Measurements from ENCODE around the gene USP13. TPM values are rescaled to one million over a fixed set of nuclear protein-coding genes. Genes with fewer than 3 reads are reported as not detected.

The USP13 gene
- total RNA-seq, 6 experiments from 2014 or later: 17.1 to 25.0 (median 21.5) TPM

DNA sequence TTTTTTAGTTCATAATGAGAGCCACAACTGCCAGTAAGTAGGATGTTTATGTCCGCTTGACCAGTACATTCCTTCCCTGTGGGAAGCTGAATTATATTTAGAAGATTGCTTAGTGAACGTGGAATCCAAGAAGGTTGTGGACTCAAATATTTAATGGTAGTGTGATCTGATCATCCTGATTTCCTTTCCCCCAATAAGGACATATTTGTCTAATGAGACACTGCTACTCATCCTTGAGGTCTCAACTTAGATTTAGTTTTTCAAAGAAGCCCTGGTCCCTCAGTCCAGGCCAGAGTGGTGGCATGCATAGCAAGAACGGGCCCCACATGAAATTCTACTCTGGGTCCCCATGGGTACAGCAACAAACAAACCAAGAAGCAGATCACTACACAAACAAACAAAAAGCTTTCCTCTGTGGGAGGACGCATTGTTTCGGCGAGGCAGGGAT, 60.8 kb downstream of the USP13 start:
- peak overlapping the region; percentile 97 for H3K27ac Mint-ChIP-seq
- H3K4me1 Mint-ChIP-seq (ENCODE audit: low read depth): peaks cover 70% of the 10 kb centered on the region
- H3K36me3 Mint-ChIP-seq (ENCODE audit: low read depth): peaks cover 12% of the 10 kb centered on the region
- H3K9me3 Mint-ChIP-seq: no peaks in the 10 kb centered on the region
- TF ChIP-seq, protein P1, sequence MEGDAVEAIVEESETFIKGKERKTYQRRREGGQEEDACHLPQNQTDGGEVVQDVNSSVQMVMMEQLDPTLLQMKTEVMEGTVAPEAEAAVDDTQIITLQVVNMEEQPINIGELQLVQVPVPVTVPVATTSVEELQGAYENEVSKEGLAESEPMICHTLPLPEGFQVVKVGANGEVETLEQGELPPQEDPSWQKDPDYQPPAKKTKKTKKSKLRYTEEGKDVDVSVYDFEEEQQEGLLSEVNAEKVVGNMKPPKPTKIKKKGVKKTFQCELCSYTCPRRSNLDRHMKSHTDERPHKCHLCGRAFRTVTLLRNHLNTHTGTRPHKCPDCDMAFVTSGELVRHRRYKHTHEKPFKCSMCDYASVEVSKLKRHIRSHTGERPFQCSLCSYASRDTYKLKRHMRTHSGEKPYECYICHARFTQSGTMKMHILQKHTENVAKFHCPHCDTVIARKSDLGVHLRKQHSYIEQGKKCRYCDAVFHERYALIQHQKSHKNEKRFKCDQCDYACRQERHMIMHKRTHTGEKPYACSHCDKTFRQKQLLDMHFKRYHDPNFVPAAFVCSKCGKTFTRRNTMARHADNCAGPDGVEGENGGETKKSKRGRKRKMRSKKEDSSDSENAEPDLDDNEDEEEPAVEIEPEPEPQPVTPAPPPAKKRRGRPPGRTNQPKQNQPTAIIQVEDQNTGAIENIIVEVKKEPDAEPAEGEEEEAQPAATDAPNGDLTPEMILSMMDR (IDR thresholded peaks at IDR 0.05): no peak
- DNase-seq: peak; percentile 92
- no peaks in the 10 kb centered on the region; the same call in 1 of the 2 replicates for H3K27me3 Mint-ChIP-seq (ENCODE audit: insufficient read depth)
- peak overlapping the region; percentile 64 for H3K4me3 Mint-ChIP-seq

DNA sequence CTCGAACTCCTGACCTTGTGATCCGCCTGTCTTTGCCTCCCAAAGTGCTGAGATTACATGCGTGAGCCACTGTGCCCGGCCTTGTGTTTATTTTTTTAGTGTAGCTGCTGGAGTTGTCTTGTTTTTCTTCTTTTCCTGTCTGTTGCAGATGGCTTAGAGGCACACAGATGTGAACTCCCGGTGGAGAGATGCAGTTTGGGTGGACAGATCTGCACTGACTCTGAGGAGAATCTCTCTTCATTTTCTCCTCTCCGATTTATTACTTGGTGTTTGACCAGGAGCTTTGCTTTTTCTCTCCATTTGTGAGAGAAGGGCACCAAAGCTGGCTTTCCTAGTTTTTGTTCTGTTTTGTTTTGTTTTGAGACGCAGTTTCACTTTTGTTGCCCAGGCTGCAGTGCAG, 62.7 kb downstream of the USP13 start:
- no peak for DNase-seq
- Mint-ChIP-seq H3K27ac (peak overlapping the region; percentile 97), H3K4me3 (no peak overlapping the region), H3K36me3 (ENCODE audit: low read depth) (peaks cover 4% of the 10 kb centered on the region; the same call in 1 of the 2 replicates), H3K9me3 (no peaks in the 10 kb centered on the region), H3K27me3 (ENCODE audit: insufficient read depth) (no peaks in the 10 kb centered on the region; the same call in 1 of the 2 replicates), H3K4me1 (ENCODE audit: low read depth) (peaks cover 77% of the 10 kb centered on the region)
- TF ChIP-seq, protein P1 (IDR thresholded peaks at IDR 0.05): no peak

DNA sequence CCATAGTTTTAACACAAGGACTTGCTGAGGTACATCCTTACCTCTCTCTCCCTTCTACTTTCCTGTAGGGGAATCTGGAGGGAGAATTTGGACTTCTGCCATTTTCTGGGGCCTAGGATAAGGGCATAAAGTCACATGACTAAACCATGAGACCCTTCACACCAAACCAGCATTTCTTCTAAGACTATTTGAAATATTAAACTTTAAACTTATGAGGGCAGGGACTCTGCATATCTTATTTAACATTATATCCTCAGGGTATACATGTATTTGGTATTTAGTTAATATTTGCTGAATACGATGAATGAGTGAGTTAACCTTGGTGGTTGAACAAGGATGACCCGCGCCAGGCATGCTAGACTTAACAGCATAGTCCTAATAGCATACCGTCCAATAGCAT, 63.4 kb downstream of the USP13 start:
- no peak for DNase-seq
- H3K4me1 Mint-ChIP-seq (ENCODE audit: low read depth): peaks cover 77% of the 10 kb centered on the region
- peak overlapping the region; percentile 97 for H3K27ac Mint-ChIP-seq
- no peaks in the 10 kb centered on the region; the same call in 1 of the 2 replicates for H3K27me3 Mint-ChIP-seq (ENCODE audit: insufficient read depth)
- H3K36me3 Mint-ChIP-seq (ENCODE audit: low read depth): peaks cover 4% of the 10 kb centered on the region; the same call in 1 of the 2 replicates
- TF ChIP-seq, protein P1 (IDR thresholded peaks at IDR 0.05): no peak
- no peak overlapping the region for H3K4me3 Mint-ChIP-seq
- no peaks in the 10 kb centered on the region for H3K9me3 Mint-ChIP-seq

DNA sequence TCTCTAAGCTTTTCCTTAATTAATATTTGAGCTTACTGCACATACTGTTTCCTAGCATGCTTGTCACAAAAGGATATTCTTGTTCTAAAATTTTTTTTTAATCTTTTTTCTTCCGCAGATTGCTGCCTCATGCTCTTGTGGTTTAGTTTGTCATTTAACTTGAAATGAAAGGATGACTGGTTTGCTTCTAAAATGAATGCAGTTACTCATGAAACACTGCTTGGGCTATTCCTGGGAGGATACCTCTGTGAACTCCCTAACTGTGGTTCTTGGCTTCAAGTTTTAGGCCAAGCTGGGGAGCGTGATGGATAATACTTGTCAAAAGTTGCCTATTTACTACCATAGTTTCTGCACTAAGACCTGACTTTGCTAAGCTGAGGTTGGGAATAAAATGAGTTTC, 64.0 kb downstream of the USP13 start:
- Mint-ChIP-seq H3K27me3 (ENCODE audit: insufficient read depth) (no peaks in the 10 kb centered on the region; the same call in 1 of the 2 replicates), H3K27ac (peak overlapping the region; percentile 97), H3K4me3 (0 out of 2 replicates have a peak overlapping the region, but pooled peaks have one; percentile 2), H3K9me3 (no peaks in the 10 kb centered on the region), H3K4me1 (ENCODE audit: low read depth) (peaks cover 75% of the 10 kb centered on the region), H3K36me3 (ENCODE audit: low read depth) (peaks cover 8% of the 10 kb centered on the region)
- TF ChIP-seq, protein P1 (IDR thresholded peaks at IDR 0.05): no peak
- DNase-seq: peak; percentile 85

DNA sequence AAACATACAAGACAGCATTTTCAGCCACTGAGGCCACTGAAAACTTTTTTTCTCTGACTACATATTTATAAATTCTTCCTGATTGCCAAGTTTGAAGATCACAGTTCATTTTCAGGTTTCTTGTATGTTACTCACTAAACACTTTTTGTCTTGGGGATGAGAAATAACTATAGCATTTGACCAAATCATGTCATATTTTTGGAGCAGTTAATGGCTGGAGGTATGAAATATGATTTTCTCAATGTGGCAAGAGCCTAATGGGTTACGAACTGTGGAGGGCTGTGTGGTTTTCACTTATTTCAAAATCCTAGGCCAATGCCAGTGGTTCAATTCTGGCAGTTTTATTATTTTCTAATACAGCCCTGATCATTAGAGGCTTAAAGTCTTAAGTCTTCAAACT, 64.4 kb downstream of the USP13 start:
- no peak for DNase-seq
- H3K36me3 Mint-ChIP-seq (ENCODE audit: low read depth): peaks cover 8% of the 10 kb centered on the region
- H3K27ac Mint-ChIP-seq: peak overlapping the region; percentile 97
- TF ChIP-seq, protein P1 (IDR thresholded peaks at IDR 0.05): no peak
- peaks cover 71% of the 10 kb centered on the region for H3K4me1 Mint-ChIP-seq (ENCODE audit: low read depth)
- no peak overlapping the region for H3K4me3 Mint-ChIP-seq
- no peaks in the 10 kb centered on the region; the same call in 1 of the 2 replicates for H3K27me3 Mint-ChIP-seq (ENCODE audit: insufficient read depth)
- no peaks in the 10 kb centered on the region for H3K9me3 Mint-ChIP-seq
